ENCODE results near the gene ATP6V0E2. TPM values are rescaled to one million over a fixed set of nuclear protein-coding genes. Genes with fewer than 3 reads are reported as not detected.

Gene ATP6V0E2
- total RNA-seq, 3 donors from 2014 or later: 12.7 to 23.7 (median 20.9) TPM

DNA sequence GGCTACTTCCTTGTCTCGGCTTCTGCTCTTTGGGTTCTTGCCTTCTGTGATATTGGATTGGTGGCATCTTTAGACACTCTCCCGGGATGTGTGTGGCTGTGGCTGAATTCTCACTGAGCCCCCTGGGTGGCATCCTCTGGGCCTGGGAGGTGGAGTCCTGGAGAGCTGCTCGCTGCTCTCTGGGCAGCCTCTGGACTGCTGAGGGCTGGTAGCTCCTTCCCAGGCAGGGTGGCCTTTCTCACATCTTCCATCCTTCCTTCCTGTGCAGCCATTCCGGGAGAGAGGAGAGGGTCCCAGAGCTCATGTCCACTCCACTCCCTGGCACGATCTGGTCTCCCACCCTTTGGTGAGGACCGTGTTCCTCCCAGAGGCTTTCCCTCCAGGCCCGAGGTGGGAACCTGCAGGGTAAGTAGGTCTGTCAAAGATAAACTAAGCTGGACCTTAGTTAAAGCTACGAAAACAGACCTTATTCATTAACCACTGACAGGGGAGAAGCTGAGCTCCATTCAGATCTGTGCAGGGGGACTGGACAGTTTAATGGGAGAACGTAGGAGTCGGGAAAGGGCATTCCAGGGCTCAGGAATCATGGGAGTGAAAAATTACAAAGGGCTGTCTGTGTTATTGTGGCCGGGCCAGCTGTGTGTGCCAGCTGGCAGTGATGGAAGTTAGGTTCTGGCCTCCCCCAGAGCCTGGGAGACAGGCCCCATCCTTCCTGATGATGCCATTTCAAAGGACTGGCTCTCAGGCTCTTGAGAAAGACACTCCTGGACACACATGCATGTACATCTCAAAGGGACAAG is 8.7 kb downstream of the ATP6V0E2 start:
- Histone ChIP-seq H3K36me3 (ENCODE audit: low read depth) (no peaks in the 10 kb centered on the region), H3K9me3 (no peaks in the 10 kb centered on the region), H3K4me1 (ENCODE audit: low read depth) (peaks cover 9% of the 10 kb centered on the region), H3K4me3 (no peak overlapping the region)
- intact Hi-C loops (cut with DNase I, micrococcal nuclease): no loop called here
- DNase-seq: no peak
- TF ChIP-seq, protein P1, sequence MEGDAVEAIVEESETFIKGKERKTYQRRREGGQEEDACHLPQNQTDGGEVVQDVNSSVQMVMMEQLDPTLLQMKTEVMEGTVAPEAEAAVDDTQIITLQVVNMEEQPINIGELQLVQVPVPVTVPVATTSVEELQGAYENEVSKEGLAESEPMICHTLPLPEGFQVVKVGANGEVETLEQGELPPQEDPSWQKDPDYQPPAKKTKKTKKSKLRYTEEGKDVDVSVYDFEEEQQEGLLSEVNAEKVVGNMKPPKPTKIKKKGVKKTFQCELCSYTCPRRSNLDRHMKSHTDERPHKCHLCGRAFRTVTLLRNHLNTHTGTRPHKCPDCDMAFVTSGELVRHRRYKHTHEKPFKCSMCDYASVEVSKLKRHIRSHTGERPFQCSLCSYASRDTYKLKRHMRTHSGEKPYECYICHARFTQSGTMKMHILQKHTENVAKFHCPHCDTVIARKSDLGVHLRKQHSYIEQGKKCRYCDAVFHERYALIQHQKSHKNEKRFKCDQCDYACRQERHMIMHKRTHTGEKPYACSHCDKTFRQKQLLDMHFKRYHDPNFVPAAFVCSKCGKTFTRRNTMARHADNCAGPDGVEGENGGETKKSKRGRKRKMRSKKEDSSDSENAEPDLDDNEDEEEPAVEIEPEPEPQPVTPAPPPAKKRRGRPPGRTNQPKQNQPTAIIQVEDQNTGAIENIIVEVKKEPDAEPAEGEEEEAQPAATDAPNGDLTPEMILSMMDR (IDR thresholded peaks at IDR 0.05): no peak
- no peak for ATAC-seq

DNA sequence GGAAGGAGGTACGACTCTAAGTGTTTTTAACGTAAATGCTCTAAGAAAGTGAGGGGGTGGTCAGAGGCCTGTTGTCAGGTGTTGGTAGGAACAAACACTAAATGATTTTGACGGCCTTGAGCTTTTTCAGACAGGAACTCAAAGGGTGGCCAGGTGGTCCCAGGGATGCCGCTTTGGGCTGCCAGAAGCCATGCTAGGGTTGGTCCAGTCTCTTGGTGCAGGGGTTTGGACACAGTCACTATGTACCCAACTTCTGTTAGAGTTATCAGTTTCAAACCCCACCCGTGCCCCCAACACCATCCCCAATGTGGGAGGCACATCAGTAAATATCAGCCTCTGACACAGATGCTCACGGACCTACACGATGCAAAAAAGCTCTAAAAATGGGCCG is 9.3 kb downstream of the ATP6V0E2 start:
- Histone ChIP-seq H3K4me1 (ENCODE audit: low read depth) (peaks cover 9% of the 10 kb centered on the region), H3K36me3 (ENCODE audit: low read depth) (no peaks in the 10 kb centered on the region), H3K9me3 (no peaks in the 10 kb centered on the region), H3K4me3 (no peak overlapping the region)
- ATAC-seq (no peak), DNase-seq (no peak)
- TF ChIP-seq, protein P1 (IDR thresholded peaks at IDR 0.05): no peak
- intact Hi-C loops (cut with DNase I, micrococcal nuclease): no loop called here

DNA sequence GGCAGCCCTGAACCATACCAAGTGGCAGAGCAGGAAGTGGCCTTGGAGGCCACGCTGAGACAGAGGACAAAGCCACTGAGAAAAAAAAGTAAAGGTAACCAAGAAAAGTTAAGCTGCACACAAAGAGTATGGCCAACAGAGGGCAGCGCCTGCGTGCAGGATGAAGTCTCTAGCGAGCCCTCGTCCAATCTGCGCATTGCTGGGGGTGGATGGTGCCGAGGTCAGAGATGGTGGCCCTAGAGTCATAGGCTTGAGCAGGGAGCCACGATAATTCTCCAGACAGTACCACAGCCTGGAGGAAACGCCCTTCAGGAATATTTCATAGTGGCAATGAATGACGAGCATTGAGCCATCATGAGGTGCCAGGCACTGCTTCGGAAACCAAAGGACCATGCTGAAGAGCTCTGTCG is 9.7 kb downstream of the ATP6V0E2 start:
- intact Hi-C loops (cut with DNase I, micrococcal nuclease): no loop called here
- TF ChIP-seq, protein P1 (IDR thresholded peaks at IDR 0.05): peak; percentile 49
- no peak overlapping the region for H3K4me3 ChIP-seq
- no peaks in the 10 kb centered on the region for H3K9me3 ChIP-seq
- H3K4me1 ChIP-seq (ENCODE audit: low read depth): peaks cover 9% of the 10 kb centered on the region
- ATAC-seq (peak; percentile 89), DNase-seq (peak; percentile 63 to 77 (median 64))
- H3K36me3 ChIP-seq (ENCODE audit: low read depth): no peaks in the 10 kb centered on the region

DNA sequence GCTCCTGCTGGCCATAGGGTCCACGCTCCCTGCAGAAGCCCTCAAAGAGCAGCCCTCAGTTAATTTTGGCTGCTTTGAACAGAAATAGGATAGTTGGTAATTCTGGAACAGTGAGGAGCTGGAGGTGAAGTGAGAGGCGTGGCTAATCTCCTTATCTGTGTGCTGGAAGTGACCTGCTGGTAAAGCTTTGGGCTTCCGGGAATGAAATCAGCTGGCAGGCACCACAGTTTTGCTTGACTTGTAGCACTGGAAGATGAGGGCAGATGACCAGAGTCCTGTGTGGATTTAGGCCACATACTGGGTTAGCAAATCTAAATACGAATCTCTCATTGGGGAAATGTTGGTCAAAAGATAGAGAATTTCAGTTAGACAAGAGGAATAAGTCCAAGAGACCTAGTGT is 10.2 kb downstream of the ATP6V0E2 start:
- ATAC-seq (peak; percentile 75), DNase-seq (peak in 1 of 3 donors; percentile 49)
- Histone ChIP-seq H3K9me3 (no peaks in the 10 kb centered on the region), H3K36me3 (ENCODE audit: low read depth) (no peaks in the 10 kb centered on the region), H3K4me1 (ENCODE audit: low read depth) (peaks cover 9% of the 10 kb centered on the region), H3K4me3 (no peak overlapping the region)
- intact Hi-C loops (cut with DNase I, micrococcal nuclease): no loop called here
- TF ChIP-seq, protein P1 (IDR thresholded peaks at IDR 0.05): no peak

- TF ChIP-seq, protein P1 (IDR thresholded peaks at IDR 0.05): no peak
- H3K9me3 ChIP-seq: no peaks in the 10 kb centered on the region
- ATAC-seq (no peak), DNase-seq (no peak)
- intact Hi-C loops (cut with DNase I, micrococcal nuclease): no loop called here
- H3K36me3 ChIP-seq (ENCODE audit: low read depth): no peaks in the 10 kb centered on the region
- no peak overlapping the region for H3K4me3 ChIP-seq
- peaks cover 9% of the 10 kb centered on the region for H3K4me1 ChIP-seq (ENCODE audit: low read depth)
These were observed 10.8 kb downstream of the ATP6V0E2 start for GRCh38 chr7:149884541-149884940.
